ENCODE measurements around the gene CTNNA3. TPM values are rescaled to one million over a fixed set of nuclear protein-coding genes. Genes with fewer than 3 reads are reported as not detected.

The CTNNA3 gene
- total and polyA plus RNA-seq, 2 of the 4 experiments (the other 2 are of a cell fraction) = 0.19 to 0.90 TPM

DNA sequence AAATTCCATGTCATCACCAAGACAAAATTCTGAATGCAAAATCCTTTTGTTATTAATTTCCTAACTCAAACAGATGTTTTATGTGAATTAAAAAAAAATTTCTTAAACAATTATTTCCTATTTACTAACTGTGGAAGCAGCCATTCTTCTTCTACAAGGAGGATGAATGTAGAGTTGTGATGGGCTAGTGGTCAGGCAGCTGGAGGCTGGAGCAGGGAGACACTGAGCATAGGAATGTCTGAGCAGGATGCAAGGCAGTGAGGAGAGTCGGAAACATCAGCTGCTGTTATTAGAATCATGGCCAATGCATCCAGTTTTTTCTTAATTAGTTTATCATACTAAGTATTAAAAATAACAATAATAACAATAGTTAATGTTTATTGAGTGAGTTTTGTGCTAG lies 872.7 kb downstream of the CTNNA3 start:
- POLR2A ChIA-PET (ENCODE audit: unreplicated experiment) = no interaction called here

More for the DNA sequence above, 872.7 kb downstream of the CTNNA3 start:
- Histone ChIP-seq H2BK20ac (ENCODE audit: low read depth, low read length) (no peak overlapping the region), H3K27ac (ENCODE audit: insufficient read depth, low read length) (no peak overlapping the region), H3K4ac (ENCODE audit: low read depth, low read length) (no peak overlapping the region), H2AK5ac (ENCODE audit: low read depth, low read length) (no peak overlapping the region), H3K4me2 (ENCODE audit: low read depth, low read length) (no peak overlapping the region), H3K4me3 (ENCODE audit: insufficient read depth, low read depth, low read length) (no peak overlapping the region), H3K36me3 (ENCODE audit: control insufficient read depth, insufficient read depth, low read length) (no peaks in the 10 kb centered on the region), H3K9me1 (ENCODE audit: insufficient read depth, low read length) (no peaks in the 10 kb centered on the region), H2BK15ac (ENCODE audit: low read depth, low read length) (no peak overlapping the region), H2AFZ (replicated peaks; ENCODE audit: low read length, poor library complexity) (no peak overlapping the region), H3K56ac (ENCODE audit: extremely low read depth, insufficient read depth, low read length) (no peak overlapping the region), H3K9ac (ENCODE audit: low read depth, low read length) (no peak overlapping the region), H3K4me1 (ENCODE audit: control insufficient read depth, insufficient read depth, low read length) (no peaks in the 10 kb centered on the region; the same call in 1 of the 2 replicates), H4K8ac (ENCODE audit: low read depth in 2 of 2, low read length in 2 of 2) (no peak overlapping the region), H3K27me3 (ENCODE audit: control insufficient read depth, insufficient read depth, low read length) (no peaks in the 10 kb centered on the region), H3K18ac (ENCODE audit: low read depth, low read length) (no peak overlapping the region), H2BK5ac (ENCODE audit: low read depth, low read length, poor library complexity, severe bottlenecking) (no peak overlapping the region), H3K9me3 (ENCODE audit: control insufficient read depth, insufficient read depth, low read length) (no peaks in the 10 kb centered on the region), H3K23ac (ENCODE audit: low read depth, low read length) (no peak overlapping the region), H4K5ac (ENCODE audit: low read depth, low read length) (no peak overlapping the region), H4K20me1 (ENCODE audit: insufficient read depth, low read length) (no peaks in the 10 kb centered on the region), H3K14ac (replicated peaks; ENCODE audit: low read depth, low read length) (no peak overlapping the region), H2BK120ac (ENCODE audit: low read depth, low read length) (no peak overlapping the region), H4K91ac (ENCODE audit: insufficient read depth, low read depth, low read length) (no peak overlapping the region), H2AK9ac (replicated peaks; ENCODE audit: low read depth, low read length, poor library complexity) (no peak overlapping the region), H3K79me1 (ENCODE audit: low read depth in 1 of 2, low read length in 2 of 2) (no peaks in the 10 kb centered on the region)
- ATAC-seq (ENCODE audit: low read depth) = no peak
- CTCF ChIA-PET = interaction anchor here (0.7 kb wide), 1 partner anchor 1754 kb away, joined by 3 read pairs; no protein-coding TSS in a partner anchor
- TF ChIP-seq, protein P1, sequence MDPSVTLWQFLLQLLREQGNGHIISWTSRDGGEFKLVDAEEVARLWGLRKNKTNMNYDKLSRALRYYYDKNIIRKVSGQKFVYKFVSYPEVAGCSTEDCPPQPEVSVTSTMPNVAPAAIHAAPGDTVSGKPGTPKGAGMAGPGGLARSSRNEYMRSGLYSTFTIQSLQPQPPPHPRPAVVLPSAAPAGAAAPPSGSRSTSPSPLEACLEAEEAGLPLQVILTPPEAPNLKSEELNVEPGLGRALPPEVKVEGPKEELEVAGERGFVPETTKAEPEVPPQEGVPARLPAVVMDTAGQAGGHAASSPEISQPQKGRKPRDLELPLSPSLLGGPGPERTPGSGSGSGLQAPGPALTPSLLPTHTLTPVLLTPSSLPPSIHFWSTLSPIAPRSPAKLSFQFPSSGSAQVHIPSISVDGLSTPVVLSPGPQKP (IDR thresholded peaks at IDR 0.05; ENCODE audit: borderline replicate concordance, low read depth, low read length) = no peak
- TF ChIP-seq SMC3 (IDR thresholded peaks at IDR 0.05; ENCODE audit: low read depth, low read length) (no peak), NFE2L2 (IDR thresholded peaks at IDR 0.05; ENCODE audit: low read depth, low read length) (no peak), POLR2A (IDR thresholded peaks at IDR 0.05; ENCODE audit: low read depth, low read length) (no peak), RFX5 (IDR thresholded peaks at IDR 0.05; ENCODE audit: low read depth, low read length) (no peak), CHD1 (IDR thresholded peaks at IDR 0.05; ENCODE audit: low read depth, low read length) (no peak), MAFK (IDR thresholded peaks at IDR 0.05; ENCODE audit: low read depth, low read length) (no peak), RAD21 (IDR thresholded peaks at IDR 0.05; ENCODE audit: low read length) (no peak), CEBPB (IDR thresholded peaks at IDR 0.05; ENCODE audit: low read depth, low read length) (no peak), FOS (IDR thresholded peaks at IDR 0.05; ENCODE audit: low read depth, low read length) (no peak), BHLHE40 (IDR thresholded peaks at IDR 0.05; ENCODE audit: low read depth, low read length) (no peak), MAZ (IDR thresholded peaks at IDR 0.05; ENCODE audit: borderline replicate concordance, low read depth, low read length) (no peak), MXI1 (IDR thresholded peaks at IDR 0.05; ENCODE audit: borderline replicate concordance, low read depth, low read length) (no peak)
- TF ChIP-seq, protein P2, sequence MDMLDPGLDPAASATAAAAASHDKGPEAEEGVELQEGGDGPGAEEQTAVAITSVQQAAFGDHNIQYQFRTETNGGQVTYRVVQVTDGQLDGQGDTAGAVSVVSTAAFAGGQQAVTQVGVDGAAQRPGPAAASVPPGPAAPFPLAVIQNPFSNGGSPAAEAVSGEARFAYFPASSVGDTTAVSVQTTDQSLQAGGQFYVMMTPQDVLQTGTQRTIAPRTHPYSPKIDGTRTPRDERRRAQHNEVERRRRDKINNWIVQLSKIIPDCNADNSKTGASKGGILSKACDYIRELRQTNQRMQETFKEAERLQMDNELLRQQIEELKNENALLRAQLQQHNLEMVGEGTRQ (IDR thresholded peaks at IDR 0.05; ENCODE audit: low read depth, low read length) = no peak
- TF ChIP-seq, protein P3, sequence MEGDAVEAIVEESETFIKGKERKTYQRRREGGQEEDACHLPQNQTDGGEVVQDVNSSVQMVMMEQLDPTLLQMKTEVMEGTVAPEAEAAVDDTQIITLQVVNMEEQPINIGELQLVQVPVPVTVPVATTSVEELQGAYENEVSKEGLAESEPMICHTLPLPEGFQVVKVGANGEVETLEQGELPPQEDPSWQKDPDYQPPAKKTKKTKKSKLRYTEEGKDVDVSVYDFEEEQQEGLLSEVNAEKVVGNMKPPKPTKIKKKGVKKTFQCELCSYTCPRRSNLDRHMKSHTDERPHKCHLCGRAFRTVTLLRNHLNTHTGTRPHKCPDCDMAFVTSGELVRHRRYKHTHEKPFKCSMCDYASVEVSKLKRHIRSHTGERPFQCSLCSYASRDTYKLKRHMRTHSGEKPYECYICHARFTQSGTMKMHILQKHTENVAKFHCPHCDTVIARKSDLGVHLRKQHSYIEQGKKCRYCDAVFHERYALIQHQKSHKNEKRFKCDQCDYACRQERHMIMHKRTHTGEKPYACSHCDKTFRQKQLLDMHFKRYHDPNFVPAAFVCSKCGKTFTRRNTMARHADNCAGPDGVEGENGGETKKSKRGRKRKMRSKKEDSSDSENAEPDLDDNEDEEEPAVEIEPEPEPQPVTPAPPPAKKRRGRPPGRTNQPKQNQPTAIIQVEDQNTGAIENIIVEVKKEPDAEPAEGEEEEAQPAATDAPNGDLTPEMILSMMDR (conservative IDR thresholded peaks at IDR 0.05; ENCODE audit: low read depth, low read length) = no peak
- no CpG with 5 or more reads among the region's 1 CpG for WGBS, 2 experiments (ENCODE audit: extremely low coverage in 2 of 2, insufficient read length in 1 of 2)
- no peak for DNase-seq
- in situ Hi-C loops (cut with MboI; ENCODE audit: low sequenced_read_pairs) (no loop called here), intact Hi-C loops (cut with micrococcal nuclease) (no loop called here), dilution Hi-C loops (cut with HindIII; ENCODE audit: low sequenced_read_pairs, unreplicated experiment) (no loop called here)
- BruUV-seq (replicated peaks) = no TSS peak
